Liver (tissue), 9 donors: ENCODE measurements around the gene SLC6A7. TPM values are rescaled to one million over a fixed set of nuclear protein-coding genes. Genes with fewer than 3 reads are reported as not detected.

ENCODE experiments used
- DNase-seq: peaks from one replicate; pipeline ENCODE4 v3.0.0-alpha.2; 2017; ENCODE audit warnings: low spot score
- H3K27ac ChIP-seq, 2 donors: one replicate each; pipeline ENCODE4 v1.7.0; 2013; ENCODE audit warnings: inconsistent platforms in 2 of 2, low read length in 2 of 2, control low read depth in 1 of 2, low read depth in 1 of 2, mild to moderate bottlenecking in 1 of 2
- H3K27me3 ChIP-seq, 4 donors: one replicate each; pipeline versions ENCODE4 v1.6.1 to v1.7.0; 2013; ENCODE audit warnings: low read length in 3 of 4, inconsistent platforms in 1 of 4, mild to moderate bottlenecking in 1 of 4, moderate library complexity in 1 of 4; ENCODE audit not compliant: control insufficient read depth in 4 of 4, insufficient read depth in 4 of 4
- H3K36me3 ChIP-seq, 4 donors: one replicate each; pipeline versions ENCODE4 v1.6.1 to v1.7.0; 2013; ENCODE audit warnings: low read length in 3 of 4, mild to moderate bottlenecking in 3 of 4, low read depth in 1 of 4, moderate library complexity in 1 of 4; ENCODE audit not compliant: control insufficient read depth in 4 of 4, insufficient read depth in 3 of 4
- H3K4me1 ChIP-seq, 4 donors: one replicate each; pipeline versions ENCODE4 v1.6.1 to v1.7.0; 2013; ENCODE audit warnings: low read length in 3 of 4, mild to moderate bottlenecking in 3 of 4, moderate library complexity in 1 of 4; ENCODE audit not compliant: control insufficient read depth in 4 of 4, insufficient read depth in 4 of 4
- H3K4me3 ChIP-seq, 3 donors: one replicate each; pipeline versions ENCODE4 v1.6.1 to v1.7.0; 2013; ENCODE audit warnings: low read length in 3 of 3, control low read depth in 1 of 3, low read depth in 1 of 3, mild to moderate bottlenecking in 1 of 3
- H3K9ac ChIP-seq, 2 donors: one replicate each; pipeline ENCODE4 v1.7.0; 2013; ENCODE audit warnings: low read length in 2 of 2, mild to moderate bottlenecking in 2 of 2, moderate library complexity in 2 of 2, control low read depth in 1 of 2, low read depth in 1 of 2
- H3K9me3 ChIP-seq, 4 donors: one replicate each; pipeline versions ENCODE4 v1.6.1 to v1.7.0; 2013; ENCODE audit warnings: low read length in 3 of 4; ENCODE audit not compliant: control insufficient read depth in 4 of 4
- EGR1 ChIP-seq, 2 donors: IDR thresholded peaks; 2 replicates each; pipeline ENCODE4 v1.6.1; 2016 to 2018; ENCODE audit warnings: antibody characterized with exemption in 2 of 2, low read depth in 2 of 2
- FOXA1 ChIP-seq: IDR thresholded peaks from 2 replicates; pipeline ENCODE4 v1.6.1; 2016; ENCODE audit warnings: antibody characterized with exemption
- FOXA2 ChIP-seq: IDR thresholded peaks from 2 replicates; pipeline ENCODE4 v1.6.1; 2016; ENCODE audit warnings: antibody characterized with exemption
- GABPA ChIP-seq, 2 donors: IDR thresholded peaks in 1 of 2; conservative IDR thresholded peaks in 1 of 2; 2 replicates each; pipeline ENCODE4 v1.6.1; 2016; ENCODE audit warnings: antibody characterized with exemption in 2 of 2, mild to moderate bottlenecking in 1 of 2, moderate library complexity in 1 of 2
- HNF4A ChIP-seq, 2 donors: conservative IDR thresholded peaks; 2 replicates each; pipeline ENCODE4 v1.6.1; 2016; ENCODE audit warnings: antibody characterized with exemption in 2 of 2, mild to moderate bottlenecking in 2 of 2
- HNF4G ChIP-seq: IDR thresholded peaks from 2 replicates; pipeline ENCODE4 v1.6.1; 2016; ENCODE audit warnings: antibody characterized with exemption
- JUND ChIP-seq, 2 donors: IDR thresholded peaks; 2 replicates each; pipeline ENCODE4 v1.6.1; 2016; ENCODE audit warnings: antibody characterized with exemption in 2 of 2
- NR2F2 ChIP-seq: IDR thresholded peaks from 2 replicates; pipeline ENCODE4 v1.6.1; 2016; ENCODE audit warnings: antibody characterized with exemption
- RAD21 ChIP-seq, 2 donors: IDR thresholded peaks; 2 replicates each; pipeline ENCODE4 v1.6.1; 2016; ENCODE audit warnings: antibody characterized with exemption in 2 of 2, mild to moderate bottlenecking in 2 of 2
- RXRA ChIP-seq, 2 donors: IDR thresholded peaks; 2 replicates each; pipeline ENCODE4 v1.6.1; 2017 to 2018; ENCODE audit warnings: antibody characterized with exemption in 2 of 2, mild to moderate bottlenecking in 1 of 2
- SP1 ChIP-seq: IDR thresholded peaks from 2 replicates; pipeline ENCODE4 v1.6.1; 2018; ENCODE audit warnings: antibody characterized with exemption, mild to moderate bottlenecking
- TAF1 ChIP-seq: conservative IDR thresholded peaks from 2 replicates; pipeline ENCODE4 v1.6.1; 2016; ENCODE audit warnings: antibody characterized with exemption, mild to moderate bottlenecking
- YY1 ChIP-seq: IDR thresholded peaks from 2 replicates; pipeline ENCODE4 v1.6.1; 2016; ENCODE audit warnings: antibody characterized with exemption, mild to moderate bottlenecking
- WGBS: extraction: QIAGEN DNeasy Blood & Tissue Kit; methylation state at CpG from one replicate; pipeline ENCODE4 v1.1.7; 2013; 5-methylcytosine and 5-hydroxymethylcytosine counted together
- polyA plus RNA-seq, 2 donors: library from polyadenylated mRNA; stranded (reverse) in 1 of 2; unstranded in 1 of 2; fragments of 200-250 nt in 1 of 2; fragments of >200 nt in 1 of 2; fragmentation: Nextera tagmentation in 1 of 2; extraction: Ambion mirVana in 1 of 2; gene quantifications; one replicate each; pipeline versions ENCODE4 v1.2.1 to v1.2.3, GENCODE V29; 2013 to 2015
- total RNA-seq, 2 donors: library from RNA; depleted of rRNA; stranded (reverse); fragments of >200 nt; gene quantifications; one replicate each; pipeline ENCODE4 v1.2.3, GENCODE V29; 2014
- TF ChIP-seq, protein P1 (sequence below): IDR thresholded peaks from 2 replicates; pipeline ENCODE4 v1.6.1; 2016; ENCODE audit warnings: antibody characterized with exemption
- TF ChIP-seq, protein P2 (sequence below): IDR thresholded peaks from 2 replicates; pipeline ENCODE4 v1.6.1; 2016; ENCODE audit warnings: antibody characterized with exemption, mild to moderate bottlenecking
- TF ChIP-seq, protein P3 (sequence below): fragments of 150-350 bp; IDR thresholded peaks from 2 replicates; pipeline ENCODE4 v1.5.1; 2017; ENCODE audit warnings: improper control_type of control experiment, low read depth, low read length; ENCODE audit not compliant: missing input control
- TF ChIP-seq, protein P4 (sequence below): IDR thresholded peaks from 2 replicates; pipeline ENCODE4 v1.6.1; 2016; ENCODE audit warnings: antibody characterized with exemption
- TF ChIP-seq, protein P5 (sequence below): IDR thresholded peaks from 2 replicates; pipeline ENCODE4 v1.6.1; 2016; ENCODE audit warnings: antibody characterized with exemption
- donor health status: healthy.
- donor health status: healthy.
- donor health status: healthy.
- donor health status: healthy.
- donor health status: healthy.

Gene SLC6A7
- total and polyA plus RNA-seq, 4 donors = not detected

DNA sequence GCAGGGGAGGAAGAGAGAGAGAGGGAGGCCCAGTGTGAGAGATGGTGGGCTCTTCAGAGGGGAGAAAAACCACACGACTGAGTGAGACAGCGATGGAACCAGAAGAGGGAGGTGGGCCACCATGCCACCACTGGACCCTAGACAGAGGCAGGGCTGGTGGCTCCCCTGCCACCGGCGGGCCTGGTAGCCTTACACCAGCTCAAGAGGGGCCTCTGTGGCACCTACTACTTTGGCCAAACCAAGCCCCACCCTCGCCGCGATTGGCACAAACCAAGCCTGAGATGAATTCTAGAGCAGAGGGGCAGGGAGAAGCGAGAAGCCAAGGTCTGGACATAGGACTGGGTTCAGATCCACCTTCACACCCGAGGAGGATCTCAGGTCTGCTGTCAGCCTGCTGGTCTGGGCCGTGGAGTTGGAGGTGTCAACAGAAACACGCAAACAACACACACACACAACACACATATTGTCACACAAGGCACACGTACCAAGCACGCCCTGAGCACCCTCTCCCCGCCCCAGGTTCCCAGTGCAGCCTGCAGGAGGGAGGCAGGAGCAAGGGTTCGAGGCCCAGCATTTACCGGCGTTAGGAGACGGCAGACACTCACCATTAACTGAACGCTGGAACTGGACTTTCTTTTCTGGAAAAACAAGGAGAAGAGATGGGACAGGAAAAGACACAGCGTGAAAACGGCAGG is 49.4 kb downstream of the SLC6A7 start:
- DNase-seq = no peak
- no peak overlapping the region for H3K27ac ChIP-seq
- H3K27me3 ChIP-seq = no peaks in the 10 kb centered on the region
- TF ChIP-seq HNF4A (conservative IDR thresholded peaks at IDR 0.05) (no peak), HNF4G (no peak), JUND (IDR thresholded peaks at IDR 0.05) (no peak), RXRA (IDR thresholded peaks at IDR 0.05) (no peak)
- TF ChIP-seq, protein P1, sequence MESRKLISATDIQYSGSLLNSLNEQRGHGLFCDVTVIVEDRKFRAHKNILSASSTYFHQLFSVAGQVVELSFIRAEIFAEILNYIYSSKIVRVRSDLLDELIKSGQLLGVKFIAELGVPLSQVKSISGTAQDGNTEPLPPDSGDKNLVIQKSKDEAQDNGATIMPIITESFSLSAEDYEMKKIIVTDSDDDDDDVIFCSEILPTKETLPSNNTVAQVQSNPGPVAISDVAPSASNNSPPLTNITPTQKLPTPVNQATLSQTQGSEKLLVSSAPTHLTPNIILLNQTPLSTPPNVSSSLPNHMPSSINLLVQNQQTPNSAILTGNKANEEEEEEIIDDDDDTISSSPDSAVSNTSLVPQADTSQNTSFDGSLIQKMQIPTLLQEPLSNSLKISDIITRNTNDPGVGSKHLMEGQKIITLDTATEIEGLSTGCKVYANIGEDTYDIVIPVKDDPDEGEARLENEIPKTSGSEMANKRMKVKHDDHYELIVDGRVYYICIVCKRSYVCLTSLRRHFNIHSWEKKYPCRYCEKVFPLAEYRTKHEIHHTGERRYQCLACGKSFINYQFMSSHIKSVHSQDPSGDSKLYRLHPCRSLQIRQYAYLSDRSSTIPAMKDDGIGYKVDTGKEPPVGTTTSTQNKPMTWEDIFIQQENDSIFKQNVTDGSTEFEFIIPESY = no peak
- TF ChIP-seq, protein P2, sequence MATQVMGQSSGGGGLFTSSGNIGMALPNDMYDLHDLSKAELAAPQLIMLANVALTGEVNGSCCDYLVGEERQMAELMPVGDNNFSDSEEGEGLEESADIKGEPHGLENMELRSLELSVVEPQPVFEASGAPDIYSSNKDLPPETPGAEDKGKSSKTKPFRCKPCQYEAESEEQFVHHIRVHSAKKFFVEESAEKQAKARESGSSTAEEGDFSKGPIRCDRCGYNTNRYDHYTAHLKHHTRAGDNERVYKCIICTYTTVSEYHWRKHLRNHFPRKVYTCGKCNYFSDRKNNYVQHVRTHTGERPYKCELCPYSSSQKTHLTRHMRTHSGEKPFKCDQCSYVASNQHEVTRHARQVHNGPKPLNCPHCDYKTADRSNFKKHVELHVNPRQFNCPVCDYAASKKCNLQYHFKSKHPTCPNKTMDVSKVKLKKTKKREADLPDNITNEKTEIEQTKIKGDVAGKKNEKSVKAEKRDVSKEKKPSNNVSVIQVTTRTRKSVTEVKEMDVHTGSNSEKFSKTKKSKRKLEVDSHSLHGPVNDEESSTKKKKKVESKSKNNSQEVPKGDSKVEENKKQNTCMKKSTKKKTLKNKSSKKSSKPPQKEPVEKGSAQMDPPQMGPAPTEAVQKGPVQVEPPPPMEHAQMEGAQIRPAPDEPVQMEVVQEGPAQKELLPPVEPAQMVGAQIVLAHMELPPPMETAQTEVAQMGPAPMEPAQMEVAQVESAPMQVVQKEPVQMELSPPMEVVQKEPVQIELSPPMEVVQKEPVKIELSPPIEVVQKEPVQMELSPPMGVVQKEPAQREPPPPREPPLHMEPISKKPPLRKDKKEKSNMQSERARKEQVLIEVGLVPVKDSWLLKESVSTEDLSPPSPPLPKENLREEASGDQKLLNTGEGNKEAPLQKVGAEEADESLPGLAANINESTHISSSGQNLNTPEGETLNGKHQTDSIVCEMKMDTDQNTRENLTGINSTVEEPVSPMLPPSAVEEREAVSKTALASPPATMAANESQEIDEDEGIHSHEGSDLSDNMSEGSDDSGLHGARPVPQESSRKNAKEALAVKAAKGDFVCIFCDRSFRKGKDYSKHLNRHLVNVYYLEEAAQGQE = no peak
- no peaks in the 10 kb centered on the region for H3K36me3 ChIP-seq
- no peak overlapping the region for H3K9ac ChIP-seq
- 92% methylated on average over 21 of the region's 21 CpGs for WGBS
- H3K9me3 ChIP-seq = no peaks in the 10 kb centered on the region
- no peak overlapping the region for H3K4me3 ChIP-seq
- no peaks in the 10 kb centered on the region for H3K4me1 ChIP-seq

DNA sequence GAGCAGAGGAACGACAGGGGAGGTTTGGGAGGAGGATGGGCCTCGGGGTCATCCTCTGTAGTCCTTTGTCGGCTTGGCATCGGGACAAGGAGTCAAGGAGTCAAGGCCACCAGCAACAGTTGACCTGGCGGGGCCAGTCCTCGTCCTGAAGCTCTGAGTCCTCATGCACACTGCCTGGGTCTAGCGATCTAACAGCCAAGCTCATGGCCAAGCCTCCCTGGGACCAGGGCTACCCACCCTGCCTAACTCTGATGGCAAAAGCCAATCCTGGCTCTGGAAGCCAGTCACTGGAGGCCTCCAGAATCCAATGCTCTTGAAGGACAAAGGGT is 49.9 kb downstream of the SLC6A7 start:
- no peak overlapping the region for H3K4me3 ChIP-seq
- H3K4me1 ChIP-seq = no peaks in the 10 kb centered on the region
- H3K36me3 ChIP-seq = no peaks in the 10 kb centered on the region
- 49% methylated on average over 7 of the region's 7 CpGs for whole genome bisulfite sequencing
- no peak overlapping the region for H3K27ac ChIP-seq
- TF ChIP-seq TAF1 (no peak), JUND (IDR thresholded peaks at IDR 0.05) (no peak), RXRA (IDR thresholded peaks at IDR 0.05) (no peak), SP1 (no peak), EGR1 (IDR thresholded peaks at IDR 0.05; ENCODE audit: low read depth in 2 of 2) (no peak), HNF4G (no peak), FOXA2 (no peak), RAD21 (IDR thresholded peaks at IDR 0.05) (no peak), YY1 (no peak), NR2F2 (no peak), HNF4A (conservative IDR thresholded peaks at IDR 0.05) (no peak), GABPA (IDR thresholded peaks at IDR 0.05 in 1 of 2, conservative IDR thresholded peaks at IDR 0.05 in 1 of 2) (no peak), FOXA1 (no peak)
- TF ChIP-seq, protein P3, sequence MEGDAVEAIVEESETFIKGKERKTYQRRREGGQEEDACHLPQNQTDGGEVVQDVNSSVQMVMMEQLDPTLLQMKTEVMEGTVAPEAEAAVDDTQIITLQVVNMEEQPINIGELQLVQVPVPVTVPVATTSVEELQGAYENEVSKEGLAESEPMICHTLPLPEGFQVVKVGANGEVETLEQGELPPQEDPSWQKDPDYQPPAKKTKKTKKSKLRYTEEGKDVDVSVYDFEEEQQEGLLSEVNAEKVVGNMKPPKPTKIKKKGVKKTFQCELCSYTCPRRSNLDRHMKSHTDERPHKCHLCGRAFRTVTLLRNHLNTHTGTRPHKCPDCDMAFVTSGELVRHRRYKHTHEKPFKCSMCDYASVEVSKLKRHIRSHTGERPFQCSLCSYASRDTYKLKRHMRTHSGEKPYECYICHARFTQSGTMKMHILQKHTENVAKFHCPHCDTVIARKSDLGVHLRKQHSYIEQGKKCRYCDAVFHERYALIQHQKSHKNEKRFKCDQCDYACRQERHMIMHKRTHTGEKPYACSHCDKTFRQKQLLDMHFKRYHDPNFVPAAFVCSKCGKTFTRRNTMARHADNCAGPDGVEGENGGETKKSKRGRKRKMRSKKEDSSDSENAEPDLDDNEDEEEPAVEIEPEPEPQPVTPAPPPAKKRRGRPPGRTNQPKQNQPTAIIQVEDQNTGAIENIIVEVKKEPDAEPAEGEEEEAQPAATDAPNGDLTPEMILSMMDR = no peak
- TF ChIP-seq, protein P1 = no peak
- TF ChIP-seq, protein P4, sequence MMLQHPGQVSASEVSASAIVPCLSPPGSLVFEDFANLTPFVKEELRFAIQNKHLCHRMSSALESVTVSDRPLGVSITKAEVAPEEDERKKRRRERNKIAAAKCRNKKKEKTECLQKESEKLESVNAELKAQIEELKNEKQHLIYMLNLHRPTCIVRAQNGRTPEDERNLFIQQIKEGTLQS = no peak
- TF ChIP-seq, protein P2 = no peak
- TF ChIP-seq, protein P5, sequence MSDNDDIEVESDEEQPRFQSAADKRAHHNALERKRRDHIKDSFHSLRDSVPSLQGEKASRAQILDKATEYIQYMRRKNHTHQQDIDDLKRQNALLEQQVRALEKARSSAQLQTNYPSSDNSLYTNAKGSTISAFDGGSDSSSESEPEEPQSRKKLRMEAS = no peak
- no peak overlapping the region for H3K9ac ChIP-seq
- DNase-seq = no peak
- no peaks in the 10 kb centered on the region for H3K9me3 ChIP-seq
- H3K27me3 ChIP-seq = no peaks in the 10 kb centered on the region
